HepG2 (cell line): ENCODE results near the gene MRPS34. TPM values are rescaled to one million over a fixed set of nuclear protein-coding genes. Genes with fewer than 3 reads are reported as not detected.

ENCODE experiments used
- ATAC-seq: fragments of 200-7000 bp; cut with Tn5 transposase; 3 replicates; pipeline ENCODE4 v1.9.1; 2020; ENCODE audit warnings: mild to moderate bottlenecking, moderate library complexity
- BruUV-seq: library from RNA; stranded (reverse); fragments of 400-500 nt; replicated peaks from 2 replicates; lab custom pipeline; 2021; lab: Mats Ljungman, UMichigan
- CTCF ChIA-PET: fragments of 300-600 bp; formaldehyde crosslinking; extraction: SDS; loops from one replicate; lab custom pipeline; 2021; ENCODE audit warnings: low total read pairs, inconsistent platforms, low intra/inter-chr PET ratio; lab: Yijun Ruan, JAX
- POLR2A ChIA-PET: fragments of 350-600 bp; sonication (Branson Sonifier 250); formaldehyde crosslinking; loops from one replicate; lab custom pipeline; 2020; ENCODE audit warnings: antibody characterized with exemption, inconsistent platforms; lab: Yijun Ruan, JAX
- DNase-seq: peaks from one replicate; pipeline ENCODE4 v3.0.0-alpha.2; 2015; ENCODE audit warnings: low spot score
- FAIRE-seq: peaks from 3 replicates; lab custom pipeline; 2011; peaks lifted over from hg19 to GRCh38; lab: Jason Lieb, UNC
- H2AFZ ChIP-seq: one replicate; pipeline ENCODE4 v1.6.1; 2011; ENCODE audit warnings: low read length, inconsistent platforms
- H3K27ac ChIP-seq: fragments of 300-600 bp; 3 replicates; pipeline ENCODE4 v1.8.0; 2011; ENCODE audit warnings: mixed run types, mild to moderate bottlenecking, mixed read lengths, low read length, inconsistent platforms; ENCODE audit not compliant: insufficient read depth; ENCODE audit errors: extremely low read length
- H3K27me3 ChIP-seq, 2 experiments: fragments of 200-600 bp in 1 of 2; 2 replicates in 1 of 2; 3 replicates in 1 of 2; pipeline versions ENCODE4 v1.6.0 to v1.8.0; 2011; ENCODE audit warnings: low read length in 2 of 2, mild to moderate bottlenecking in 2 of 2, moderate library complexity in 2 of 2, inconsistent platforms in 1 of 2; ENCODE audit not compliant: insufficient read depth in 2 of 2, control insufficient read depth in 1 of 2
- H3K36me3 ChIP-seq, 2 experiments: fragments of 200-600 bp in 1 of 2; replicated peaks in 1 of 2; 2 replicates in 1 of 2; 3 replicates in 1 of 2; pipeline versions ENCODE4 v1.5.1 to v1.8.0; 2011; ENCODE audit warnings: low read length in 2 of 2, inconsistent platforms in 1 of 2; ENCODE audit not compliant: insufficient read depth in 2 of 2, control insufficient read depth in 1 of 2
- H3K4me1 ChIP-seq: 2 replicates; pipeline ENCODE4 v1.5.1; 2012; ENCODE audit warnings: low read length, inconsistent platforms; ENCODE audit not compliant: insufficient read depth
- H3K4me2 ChIP-seq: 2 replicates; pipeline ENCODE4 v1.6.0; 2011; ENCODE audit warnings: low read depth, low read length, inconsistent platforms
- H3K4me3 ChIP-seq, 3 experiments: fragments of 200-600 bp in 1 of 3; sonication (generic), shearing (Covaris generic) in 1 of 3; replicated peaks in 1 of 3; 2 replicates each; pipeline ENCODE4 v1.5.1; 2011 to 2016; ENCODE audit warnings: low read length in 3 of 3, inconsistent platforms in 2 of 3, low read depth in 2 of 3, mild to moderate bottlenecking in 2 of 3, control low read depth in 1 of 3, mixed read lengths in 1 of 3; ENCODE audit not compliant: insufficient read depth in 1 of 3
- H3K79me2 ChIP-seq: one replicate; pipeline ENCODE4 v1.6.1; 2011; ENCODE audit warnings: low read length, inconsistent platforms; ENCODE audit not compliant: insufficient read depth
- H3K9ac ChIP-seq: 2 replicates; pipeline ENCODE4 v1.6.0; 2011; ENCODE audit warnings: mild to moderate bottlenecking, low read depth, low read length, inconsistent platforms; ENCODE audit not compliant: insufficient read depth
- H3K9me3 ChIP-seq: 2 replicates; pipeline ENCODE4 v1.5.1; 2012; ENCODE audit warnings: mild to moderate bottlenecking, low read length
- H4K20me1 ChIP-seq: 2 replicates; pipeline ENCODE4 v1.6.0; 2011; ENCODE audit warnings: inconsistent platforms, mild to moderate bottlenecking, low read length, moderate library complexity; ENCODE audit not compliant: insufficient read depth
- BCLAF1 ChIP-seq: fragments of 450-650 bp; IDR thresholded peaks from 2 replicates; pipeline ENCODE4 v1.6.1; 2017; ENCODE audit warnings: mild to moderate bottlenecking
- GPN1 ChIP-seq: sonication (generic); formaldehyde crosslinking; IDR thresholded peaks from 2 replicates; pipeline ENCODE4 v1.5.1; 2020; ENCODE audit warnings: missing genetic modification reagents, borderline replicate concordance
- MED8 ChIP-seq: sonication (generic); formaldehyde crosslinking; IDR thresholded peaks from 2 replicates; pipeline ENCODE4 v1.8.1; 2023; ENCODE audit warnings: mild to moderate bottlenecking, missing genetic modification reagents; ENCODE audit not compliant: insufficient replicate concordance
- POLR2A ChIP-seq, 2 experiments: IDR thresholded peaks; 2 replicates each; pipeline ENCODE4 v1.6.1; 2011; ENCODE audit warnings: low read depth in 2 of 2, low read length in 2 of 2, mild to moderate bottlenecking in 1 of 2, moderate library complexity in 1 of 2; ENCODE audit not compliant: insufficient read depth in 1 of 2
- ZC3H4 ChIP-seq: sonication (generic); formaldehyde crosslinking; IDR thresholded peaks from 2 replicates; pipeline ENCODE4 v1.4.0; 2020; ENCODE audit warnings: missing genetic modification reagents, borderline replicate concordance
- ZNF17 ChIP-seq: sonication (generic); formaldehyde crosslinking; IDR thresholded peaks from 2 replicates; pipeline ENCODE4 v1.5.0; 2020; ENCODE audit warnings: mild to moderate bottlenecking, missing genetic modification reagents
- ZNF333 ChIP-seq: sonication (generic); formaldehyde crosslinking; IDR thresholded peaks from 2 replicates; pipeline ENCODE4 v1.4.0; 2020; ENCODE audit warnings: mild to moderate bottlenecking, missing genetic modification reagents, borderline replicate concordance
- ZNF678 ChIP-seq: sonication (generic); formaldehyde crosslinking; IDR thresholded peaks from 2 replicates; pipeline ENCODE4 v1.4.0; 2020; ENCODE audit warnings: mild to moderate bottlenecking, missing genetic modification reagents
- WGBS: methylation state at CpG from one replicate; pipeline ENCODE4 v1.1.6; 2017; ENCODE audit warnings: low lambda C conversion rate; 5-methylcytosine and 5-hydroxymethylcytosine counted together
- in situ Hi-C: cut with HindIII; loops from 2 replicates; pipeline ENCODE4 v1.10.0; 2017; ENCODE audit warnings: low pct_unique_long_range_greater_than_20kb; ENCODE audit not compliant: extremely low pct_ligation_motif_present
- intact Hi-C: fragments of 100-400 bp; cut with micrococcal nuclease; formaldehyde crosslinking; loops from one replicate; pipeline ENCODE4 v1.10.0; 2022; ENCODE audit not compliant: unreplicated experiment
- polyA plus RNA-seq, 8 experiments: library from polyadenylated mRNA; depleted of rRNA in 3 of 8; stranded (reverse) in 7 of 8; unstranded in 1 of 8; fragments of >200 nt; fragmentation: Illumina TruSeq in 4 of 8; extraction: Trizol in 4 of 8; gene quantifications; 2 replicates each; pipeline versions ENCODE4 v1.2.1 to v1.2.3, GENCODE V29; 2011 to 2016; ENCODE audit warnings: low read depth in 4 of 8, missing spikeins in 1 of 8, mixed read lengths in 1 of 8; ENCODE audit not compliant: insufficient read depth in 1 of 8
- total RNA-seq, 5 experiments: library from RNA; depleted of rRNA; stranded (reverse); fragments of >200 nt; fragmentation: Illumina TruSeq; extraction: Trizol; gene quantifications; 2 replicates each; pipeline ENCODE4 v1.2.3, GENCODE V29; 2016; ENCODE audit warnings: low read depth in 1 of 5

The MRPS34 gene
- total and polyA plus RNA-seq, 2 of the 13 experiments (the other 11 are each of a cell fraction or from before 2014, with no cell fraction given) = 63.5 to 131 TPM

- Histone ChIP-seq H2AFZ (no peak overlapping the region), H3K27me3 (no peaks in the 10 kb centered on the region), H3K9ac (no peak overlapping the region), H3K4me1 (peaks cover 5% of the 10 kb centered on the region), H3K27ac (no peak overlapping the region), H3K79me2 (no peaks in the 10 kb centered on the region), H3K4me2 (no peak overlapping the region), H3K36me3 (peaks cover 16 to 43% of the 10 kb centered on the region in 2 experiments; a peak in 4 of 5 replicates), H4K20me1 (peaks cover 5% of the 10 kb centered on the region; the same call in 1 of the 2 replicates), H3K4me3 (no peak overlapping the region), H3K9me3 (no peaks in the 10 kb centered on the region)
- BruUV-seq = no TSS peak
- POLR2A ChIA-PET = no interaction called here
- no peak for DNase-seq
- ATAC-seq = peak; percentile 11; the same call in 2 of the 3 replicates
- FAIRE-seq = no peak
- 97% methylated on average over 13 of the region's 17 CpGs for WGBS
- CTCF ChIA-PET = no interaction called here
- no peak for TF ChIP-seq ZNF333 (CRISPR knock-in tag)
- no peak for TF ChIP-seq BCLAF1
- no peak for TF ChIP-seq MED8 (CRISPR knock-in tag)
- TF ChIP-seq ZC3H4 (CRISPR knock-in tag) = no peak
- in situ Hi-C loops = no loop called here
- intact Hi-C loops = no loop called here
Measured at GRCh38 chr16:1817716-1818115, 44.8 kb upstream of the MRPS34 start.

- in situ Hi-C loops = no loop called here
- H3K4me1 ChIP-seq = peaks cover 10% of the 10 kb centered on the region
- TF ChIP-seq GPN1 (CRISPR knock-in tag) = no peak
- no peak for TF ChIP-seq ZNF17 (CRISPR knock-in tag)
- 0 out of 4 replicates have a peak, but pooled peaks of 1 of the 2 experiments have one; percentile 10 for TF ChIP-seq POLR2A (IDR thresholded peaks at IDR 0.05; ENCODE audit: insufficient read depth in 1 of 2, low read depth in 2 of 2, low read length in 2 of 2)
- TF ChIP-seq ZNF678 = no peak
- TF ChIP-seq, all 625 proteins: peak for 1
- ChIA-PET POLR2A (no interaction called here), CTCF (no interaction called here)
- H3K9ac ChIP-seq = no peak overlapping the region
- WGBS = 95% methylated on average over 6 of the region's 9 CpGs
- peaks cover 11 to 39% of the 10 kb centered on the region in 2 experiments; a peak in 4 of 5 replicates for H3K36me3 ChIP-seq
- no peaks in the 10 kb centered on the region for H3K79me2 ChIP-seq
- no peak overlapping the region for H3K27ac ChIP-seq
- H3K27me3 ChIP-seq = no peaks in the 10 kb centered on the region
- FAIRE-seq (no peak), DNase-seq (no peak), ATAC-seq (no peak)
- intact Hi-C loops = no loop called here
- no peak overlapping the region for H2AFZ ChIP-seq
- peaks cover 5% of the 10 kb centered on the region; the same call in 1 of the 2 replicates for H4K20me1 ChIP-seq
- no TSS peak for BruUV-seq
- H3K4me3 ChIP-seq = no peak overlapping the region
- no peaks in the 10 kb centered on the region for H3K9me3 ChIP-seq
- H3K4me2 ChIP-seq = no peak overlapping the region
Measured at GRCh38 chr16:1817276-1817589, 44.3 kb upstream of the MRPS34 start.
